Sigmoid colon (tissue), 7 donors: ENCODE results near the gene PDE9A. TPM values are rescaled to one million over a fixed set of nuclear protein-coding genes. Genes with fewer than 3 reads are reported as not detected.

Experiments
- DNase-seq: peaks from one replicate; pipeline ENCODE4 v3.0.0-alpha.2; 2019
- H3K27ac ChIP-seq, 4 donors: fragments of 200-600 bp; sonication (generic); one replicate each; pipeline ENCODE4 v1.5.1; 2016 to 2019; ENCODE audit warnings: mild to moderate bottlenecking in 1 of 4
- H3K27me3 ChIP-seq, 3 donors: fragments of 200-600 bp; sonication (generic); one replicate each; pipeline ENCODE4 v1.5.1; 2019; ENCODE audit warnings: mild to moderate bottlenecking in 1 of 3
- H3K36me3 ChIP-seq, 4 donors: fragments of 200-600 bp; sonication (generic); one replicate each; pipeline ENCODE4 v1.5.1; 2016 to 2019
- H3K4me1 ChIP-seq, 4 donors: fragments of 200-600 bp; sonication (generic); one replicate each; pipeline ENCODE4 v1.5.1; 2017 to 2019
- H3K4me3 ChIP-seq, 4 donors: fragments of 200-600 bp; sonication (generic); one replicate each; pipeline ENCODE4 v1.5.1; 2017 to 2019; ENCODE audit warnings: mild to moderate bottlenecking in 2 of 4, moderate library complexity in 1 of 4
- H3K9me3 ChIP-seq, 4 donors: fragments of 200-600 bp in 3 of 4; sonication (generic) in 3 of 4; one replicate each; pipeline versions ENCODE4 v1.5.1 to v1.6.1; 2013 to 2019
- CTCF ChIP-seq, 4 experiments: fragments of 450-650 bp in 3 of 4; fragments of 200-600 bp in 1 of 4; IDR thresholded peaks; one replicate each; pipeline ENCODE4 v1.5.1; 2016 to 2019; ENCODE audit warnings: antibody characterized with exemption in 4 of 4, mild to moderate bottlenecking in 3 of 4, moderate library complexity in 2 of 4
- EP300 ChIP-seq, 4 donors: sonication (generic); formaldehyde crosslinking; IDR thresholded peaks; one replicate each; pipeline ENCODE4 v1.6.1; 2017; ENCODE audit warnings: antibody characterized with exemption in 4 of 4
- POLR2A ChIP-seq, 2 donors: fragments of 450-650 bp; IDR thresholded peaks; one replicate each; pipeline ENCODE4 v1.6.1; 2016; ENCODE audit warnings: antibody characterized with exemption in 2 of 2, mild to moderate bottlenecking in 2 of 2, moderate library complexity in 2 of 2
- POLR2AphosphoS5 ChIP-seq, 4 donors: sonication (generic); formaldehyde crosslinking; IDR thresholded peaks; one replicate each; pipeline ENCODE4 v1.6.1; 2017; ENCODE audit warnings: antibody characterized with exemption in 4 of 4
- WGBS, 2 donors: extraction: QIAGEN DNeasy Blood & Tissue Kit; methylation state at CpG; one replicate each; pipeline ENCODE4 v1.1.7; 2013; 5-methylcytosine and 5-hydroxymethylcytosine counted together
- intact Hi-C: fragments of 100-400 bp; cut with DNase I; formaldehyde crosslinking; loops from one replicate; pipeline ENCODE4 v1.15.1; 2023
- polyA plus RNA-seq, 3 donors: library from polyadenylated mRNA; stranded (reverse); fragments of 200-250 nt; gene quantifications; one replicate each; pipeline ENCODE4 v1.2.3, GENCODE V29; 2013
- total RNA-seq, 4 donors: library from RNA; depleted of rRNA; stranded (reverse); fragments of >200 nt; gene quantifications; one replicate each; pipeline ENCODE4 v1.1.0, GENCODE V29; 2016
- donor health status: healthy with polysubstance abuse.
- donor health status: Bipolar disorder and iron deficiency.
- donor health status: healthy.

Gene PDE9A
- total and polyA plus RNA-seq, 7 donors, result 71.6 to 433 (median 102) TPM

- intact Hi-C loops, result no loop called here
- peak; percentile 25 for DNase-seq
- H3K27me3 ChIP-seq, result no peaks in the 10 kb centered on the region
- WGBS, 2 donors, result 78 to 87% methylated on average over 5 of the region's 5 CpGs
- H3K4me1 ChIP-seq, result peaks cover 0 to 5% (median 3%) of the 10 kb centered on the region in 4 donors
- H3K36me3 ChIP-seq, result no peaks in the 10 kb centered on the region
- TF ChIP-seq CTCF (IDR thresholded peaks at IDR 0.05) (no peak), POLR2AphosphoS5 (IDR thresholded peaks at IDR 0.05) (no peak), EP300 (IDR thresholded peaks at IDR 0.05) (no peak), POLR2A (IDR thresholded peaks at IDR 0.05) (no peak)
- H3K9me3 ChIP-seq, result no peaks in the 10 kb centered on the region
- H3K4me3 ChIP-seq, result no peak overlapping the region
- H3K27ac ChIP-seq, result no peak overlapping the region
These were observed 22.3 kb upstream of the PDE9A start for GRCh38 chr21:42631142-42631541.

GRCh38 chr21:42632336-42632751 is 21.1 kb upstream of the PDE9A start:
- TF ChIP-seq CTCF (IDR thresholded peaks at IDR 0.05) (no peak), POLR2AphosphoS5 (IDR thresholded peaks at IDR 0.05) (no peak), POLR2A (IDR thresholded peaks at IDR 0.05) (no peak), EP300 (IDR thresholded peaks at IDR 0.05) (no peak)
- intact Hi-C loops, result no loop called here
- Histone ChIP-seq H3K27ac (no peak overlapping the region), H3K4me3 (no peak overlapping the region), H3K9me3 (no peaks in the 10 kb centered on the region), H3K4me1 (peaks cover 0 to 15% (median 12%) of the 10 kb centered on the region in 4 donors), H3K27me3 (no peaks in the 10 kb centered on the region), H3K36me3 (no peaks in the 10 kb centered on the region)
- peak; percentile 50 for DNase-seq
- WGBS, 2 donors, result 94 to 97% methylated on average over 12 of the region's 12 CpGs

DNA sequence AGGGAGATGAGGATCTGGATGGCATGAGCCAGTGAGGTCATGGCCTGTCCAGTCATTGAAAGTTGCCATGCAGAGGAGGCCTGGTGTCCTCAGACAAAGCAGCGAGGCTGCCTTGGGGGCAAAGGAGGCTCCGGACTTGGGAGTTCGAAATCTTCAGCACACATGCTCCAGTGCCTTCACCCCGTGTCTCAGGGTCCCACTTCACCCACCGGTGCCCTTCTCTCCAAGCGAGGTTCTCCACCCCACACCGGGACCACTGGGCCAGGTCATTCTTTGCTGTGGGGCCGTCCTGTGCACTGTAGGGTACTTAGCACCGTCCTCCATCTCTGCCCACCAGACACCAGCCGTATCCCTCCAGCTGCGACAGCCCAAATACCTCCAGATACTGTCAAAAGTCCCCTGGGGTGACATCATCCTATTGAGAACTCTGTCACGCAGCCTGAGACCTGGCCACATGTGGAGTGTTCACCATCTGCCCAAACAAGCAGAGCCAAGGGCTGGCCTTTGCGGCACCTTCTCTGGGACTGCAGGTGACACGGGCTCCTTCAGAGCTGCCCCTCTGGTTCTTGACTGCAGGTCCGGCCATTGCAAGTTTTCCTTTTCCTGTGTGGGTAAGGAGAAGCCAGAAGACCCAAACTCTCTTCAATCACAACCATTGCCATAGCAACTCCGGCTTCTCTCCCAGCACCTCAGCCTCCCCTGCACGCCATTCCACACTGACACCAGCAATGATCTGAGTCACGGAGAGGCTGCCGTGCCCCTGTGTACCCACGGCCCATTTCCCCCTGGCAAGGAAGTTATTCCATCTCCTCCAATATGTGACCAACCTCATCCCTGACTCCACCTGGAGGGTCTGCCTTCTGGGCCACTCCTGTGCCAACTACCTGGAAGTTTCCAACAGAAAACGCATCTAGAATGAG is 20.4 kb upstream of the PDE9A start:
- H3K27ac ChIP-seq, result no peak overlapping the region
- 92 to 95% methylated on average over 21 of the region's 21 CpGs for WGBS, 2 donors
- peak; percentile 53 for DNase-seq
- intact Hi-C loops, result no loop called here
- no peaks in the 10 kb centered on the region for H3K9me3 ChIP-seq
- TF ChIP-seq CTCF (IDR thresholded peaks at IDR 0.05) (no peak), POLR2A (IDR thresholded peaks at IDR 0.05) (no peak), EP300 (IDR thresholded peaks at IDR 0.05) (no peak), POLR2AphosphoS5 (IDR thresholded peaks at IDR 0.05) (no peak)
- no peak overlapping the region for H3K4me3 ChIP-seq
- no peaks in the 10 kb centered on the region for H3K36me3 ChIP-seq
- H3K27me3 ChIP-seq, result no peaks in the 10 kb centered on the region
- H3K4me1 ChIP-seq, result peaks cover 0 to 15% (median 12%) of the 10 kb centered on the region in 4 donors

- H3K27me3 ChIP-seq, result no peaks in the 10 kb centered on the region
- peaks cover 0 to 15% (median 12%) of the 10 kb centered on the region in 4 donors for H3K4me1 ChIP-seq
- TF ChIP-seq POLR2A (IDR thresholded peaks at IDR 0.05) (no peak), CTCF (IDR thresholded peaks at IDR 0.05) (no peak), POLR2AphosphoS5 (IDR thresholded peaks at IDR 0.05) (no peak), EP300 (IDR thresholded peaks at IDR 0.05) (no peak)
- DNase-seq, result peak; percentile 58
- no peaks in the 10 kb centered on the region for H3K36me3 ChIP-seq
- H3K9me3 ChIP-seq, result no peaks in the 10 kb centered on the region
- no peak overlapping the region for H3K27ac ChIP-seq
- H3K4me3 ChIP-seq, result no peak overlapping the region
- intact Hi-C loops, result no loop called here
- 94% methylated on average over 10 of the region's 10 CpGs for WGBS, 2 donors
These were observed 19.6 kb upstream of the PDE9A start for GRCh38 chr21:42633858-42634257.
